Right atrium auricular region (tissue), 2 donors: ENCODE measurements around the gene C10orf53. TPM values are rescaled to one million over a fixed set of nuclear protein-coding genes. Genes with fewer than 3 reads are reported as not detected.

ENCODE experiments used
- DNase-seq: peaks from one replicate; pipeline ENCODE4 v3.0.0-alpha.2; 2019; ENCODE audit warnings: low spot score
- H3K27ac ChIP-seq, 2 donors: fragments of 200-600 bp; sonication (generic); 1 replicate in 1 of 2; 2 replicates in 1 of 2; pipeline ENCODE4 v1.5.1; 2016 to 2019
- H3K27me3 ChIP-seq, 2 donors: fragments of 200-600 bp; sonication (generic); one replicate each; pipeline versions ENCODE4 v1.5.1 to v1.6.0; 2017 to 2019
- H3K36me3 ChIP-seq: fragments of 200-600 bp; sonication (generic); one replicate; pipeline ENCODE4 v1.5.1; 2016
- H3K4me1 ChIP-seq, 2 donors: fragments of 200-600 bp; sonication (generic); one replicate each; pipeline versions ENCODE4 v1.5.1 to v1.6.0; 2017 to 2019
- H3K4me3 ChIP-seq, 2 donors: fragments of 200-600 bp; sonication (generic); 1 replicate in 1 of 2; 2 replicates in 1 of 2; pipeline ENCODE4 v1.5.1; 2017 to 2019; ENCODE audit warnings: mild to moderate bottlenecking in 1 of 2, moderate library complexity in 1 of 2
- H3K9me3 ChIP-seq, 2 donors: fragments of 200-600 bp; sonication (generic); one replicate each; pipeline ENCODE4 v1.5.1; 2019
- total RNA-seq, 2 donors: library from RNA; depleted of rRNA; stranded (reverse); fragments of >200 nt; gene quantifications; one replicate each; pipeline ENCODE4 v1.1.0, GENCODE V29; 2016
- TF ChIP-seq, protein P1 (sequence below), 2 donors: fragments of 200-600 bp; sonication (generic); IDR thresholded peaks; one replicate each; pipeline ENCODE4 v1.5.1; 2019; ENCODE audit warnings: antibody characterized with exemption in 2 of 2

The C10orf53 gene, protein sequence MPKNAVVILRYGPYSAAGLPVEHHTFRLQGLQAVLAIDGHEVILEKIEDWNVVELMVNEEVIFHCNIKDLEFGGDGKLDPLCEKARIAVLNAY
- total RNA-seq: not detected

DNA sequence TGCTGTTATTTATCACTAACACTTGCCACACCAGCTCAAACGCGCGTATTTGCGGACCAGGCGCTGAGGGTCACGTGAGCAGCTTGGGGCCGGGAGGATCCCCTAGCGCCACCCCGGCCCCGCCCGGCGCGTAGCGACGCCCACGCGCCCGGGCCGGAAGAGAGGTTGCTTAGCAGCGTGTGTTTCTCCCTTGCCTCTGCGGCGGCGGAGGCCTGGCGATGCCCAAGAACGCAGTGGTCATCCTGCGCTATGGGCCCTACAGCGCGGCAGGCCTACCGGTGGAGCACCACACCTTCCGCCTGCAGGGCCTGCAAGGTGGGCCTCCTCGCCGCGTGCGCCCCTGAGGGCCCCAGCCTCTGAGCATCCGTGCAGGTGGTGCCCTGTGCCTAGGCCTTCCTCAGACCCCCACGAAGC is at the start of gene C10orf53:
Gene C10orf53 (plus strand): TSS at position 172 of the 414 bp plus-strand sequence. CDS start 47 bp downstream, at position 219.
- no peaks in the 10 kb centered on the region for H3K9me3 ChIP-seq
- H3K4me3 ChIP-seq: no peak within 1 kb of the TSS
- no peak within 1 kb of the TSS for H3K27ac ChIP-seq
- peak; percentile 36 for DNase-seq
- H3K27me3 ChIP-seq: peaks cover 0 to 7% of the 10 kb centered on the region in 2 donors
- TF ChIP-seq, protein P1, sequence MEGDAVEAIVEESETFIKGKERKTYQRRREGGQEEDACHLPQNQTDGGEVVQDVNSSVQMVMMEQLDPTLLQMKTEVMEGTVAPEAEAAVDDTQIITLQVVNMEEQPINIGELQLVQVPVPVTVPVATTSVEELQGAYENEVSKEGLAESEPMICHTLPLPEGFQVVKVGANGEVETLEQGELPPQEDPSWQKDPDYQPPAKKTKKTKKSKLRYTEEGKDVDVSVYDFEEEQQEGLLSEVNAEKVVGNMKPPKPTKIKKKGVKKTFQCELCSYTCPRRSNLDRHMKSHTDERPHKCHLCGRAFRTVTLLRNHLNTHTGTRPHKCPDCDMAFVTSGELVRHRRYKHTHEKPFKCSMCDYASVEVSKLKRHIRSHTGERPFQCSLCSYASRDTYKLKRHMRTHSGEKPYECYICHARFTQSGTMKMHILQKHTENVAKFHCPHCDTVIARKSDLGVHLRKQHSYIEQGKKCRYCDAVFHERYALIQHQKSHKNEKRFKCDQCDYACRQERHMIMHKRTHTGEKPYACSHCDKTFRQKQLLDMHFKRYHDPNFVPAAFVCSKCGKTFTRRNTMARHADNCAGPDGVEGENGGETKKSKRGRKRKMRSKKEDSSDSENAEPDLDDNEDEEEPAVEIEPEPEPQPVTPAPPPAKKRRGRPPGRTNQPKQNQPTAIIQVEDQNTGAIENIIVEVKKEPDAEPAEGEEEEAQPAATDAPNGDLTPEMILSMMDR (IDR thresholded peaks at IDR 0.05): no peak
- H3K4me1 ChIP-seq: peaks cover 0 to 5% of the 10 kb centered on the region in 2 donors
- no peaks in the 10 kb centered on the region for H3K36me3 ChIP-seq

- TF ChIP-seq, protein P1 (IDR thresholded peaks at IDR 0.05): no peak
- Histone ChIP-seq H3K4me1 (no peaks in the 10 kb centered on the region), H3K9me3 (no peaks in the 10 kb centered on the region), H3K4me3 (no peak overlapping the region), H3K27me3 (no peaks in the 10 kb centered on the region), H3K27ac (no peak overlapping the region), H3K36me3 (no peaks in the 10 kb centered on the region)
- DNase-seq: no peak
Measured at GRCh38 chr10:49631975-49632374, 47.5 kb upstream of the C10orf53 start.

DNA sequence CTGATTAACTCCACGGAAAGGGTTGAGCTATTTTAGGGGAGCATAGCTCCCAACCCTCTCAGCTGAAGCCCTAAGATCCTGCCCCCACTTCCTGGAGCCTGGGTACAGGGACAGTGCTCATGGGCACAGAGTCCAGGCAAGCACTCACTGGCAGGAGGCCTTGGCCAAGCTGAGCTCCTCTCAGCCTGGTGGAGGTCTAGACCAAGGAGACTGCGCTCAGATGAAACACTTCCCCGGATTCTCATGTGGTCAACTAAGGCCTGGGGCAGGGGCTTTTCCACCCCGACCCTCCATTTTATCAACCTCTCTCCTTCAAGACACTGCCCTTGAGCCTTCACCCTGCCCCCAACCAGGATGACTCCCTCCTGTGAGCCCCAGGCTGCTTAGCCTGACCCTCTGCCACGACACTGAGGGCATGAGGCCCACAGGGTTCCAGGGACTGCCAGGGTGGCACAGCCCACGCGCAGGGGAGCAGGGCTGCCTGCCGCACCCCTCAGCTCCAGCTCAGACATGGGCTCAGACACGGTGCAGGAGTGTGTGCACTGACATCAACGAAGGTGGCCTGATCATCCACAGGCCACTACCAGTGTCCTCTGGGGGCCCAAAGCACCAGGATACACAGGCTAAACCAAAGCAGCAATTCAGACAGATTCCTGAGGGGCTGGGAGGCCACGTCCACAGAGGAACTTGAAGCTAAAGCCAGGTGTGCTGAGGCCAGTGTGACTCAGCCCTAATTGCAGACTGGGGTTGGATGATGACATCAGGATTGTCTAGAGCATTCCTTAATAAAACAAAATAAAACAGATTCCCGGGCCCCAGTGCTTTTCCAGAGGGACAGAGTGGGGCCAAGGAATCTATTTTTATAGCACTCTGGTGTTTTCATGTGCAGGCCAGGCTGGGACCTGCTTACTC is 46.8 kb upstream of the C10orf53 start:
- no peaks in the 10 kb centered on the region for H3K9me3 ChIP-seq
- DNase-seq: no peak
- H3K36me3 ChIP-seq: no peaks in the 10 kb centered on the region
- no peak overlapping the region for H3K4me3 ChIP-seq
- H3K27me3 ChIP-seq: no peaks in the 10 kb centered on the region
- H3K27ac ChIP-seq: no peak overlapping the region
- H3K4me1 ChIP-seq: no peaks in the 10 kb centered on the region
- TF ChIP-seq, protein P1 (IDR thresholded peaks at IDR 0.05): no peak

DNA sequence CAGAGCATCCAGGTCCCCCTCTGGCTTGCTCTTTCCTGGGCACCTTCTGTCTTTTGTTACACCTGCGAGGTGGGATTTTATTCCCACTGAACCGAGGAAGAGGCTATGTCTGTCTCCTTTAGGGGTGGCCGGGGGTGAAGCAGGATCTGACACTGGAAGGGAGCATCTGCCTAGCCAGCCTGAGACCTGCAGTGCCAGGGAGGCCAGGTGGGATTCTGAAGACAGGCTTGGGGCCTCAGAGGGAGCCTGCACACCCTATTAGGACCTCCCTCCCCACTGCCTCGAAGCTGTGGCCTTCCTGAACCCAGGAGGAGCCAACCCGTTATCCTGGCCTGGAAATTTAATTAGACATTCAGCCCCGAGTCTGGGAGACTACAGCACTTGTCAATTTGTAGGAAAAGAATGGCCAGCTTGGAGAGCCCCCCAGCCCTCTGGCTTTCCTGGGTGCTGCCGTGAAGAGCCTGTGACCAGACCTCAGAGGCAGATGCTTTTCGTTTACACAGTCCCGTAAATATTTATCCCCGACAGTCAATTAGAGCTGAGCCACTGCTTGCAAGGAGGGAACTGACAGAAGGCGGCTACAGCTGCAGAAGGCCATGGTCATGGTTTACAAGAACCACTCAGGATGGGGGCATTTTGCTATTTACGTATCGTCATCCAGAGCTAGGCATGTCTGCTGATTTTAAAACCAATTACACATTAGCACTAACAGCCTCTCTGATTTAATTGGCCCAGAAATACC is 46.0 kb upstream of the C10orf53 start:
- no peaks in the 10 kb centered on the region for H3K36me3 ChIP-seq
- H3K27me3 ChIP-seq: no peaks in the 10 kb centered on the region
- TF ChIP-seq, protein P1 (IDR thresholded peaks at IDR 0.05): no peak
- no peak for DNase-seq
- H3K27ac ChIP-seq: no peak overlapping the region
- H3K9me3 ChIP-seq: no peaks in the 10 kb centered on the region
- H3K4me1 ChIP-seq: no peaks in the 10 kb centered on the region
- H3K4me3 ChIP-seq: no peak overlapping the region

DNA sequence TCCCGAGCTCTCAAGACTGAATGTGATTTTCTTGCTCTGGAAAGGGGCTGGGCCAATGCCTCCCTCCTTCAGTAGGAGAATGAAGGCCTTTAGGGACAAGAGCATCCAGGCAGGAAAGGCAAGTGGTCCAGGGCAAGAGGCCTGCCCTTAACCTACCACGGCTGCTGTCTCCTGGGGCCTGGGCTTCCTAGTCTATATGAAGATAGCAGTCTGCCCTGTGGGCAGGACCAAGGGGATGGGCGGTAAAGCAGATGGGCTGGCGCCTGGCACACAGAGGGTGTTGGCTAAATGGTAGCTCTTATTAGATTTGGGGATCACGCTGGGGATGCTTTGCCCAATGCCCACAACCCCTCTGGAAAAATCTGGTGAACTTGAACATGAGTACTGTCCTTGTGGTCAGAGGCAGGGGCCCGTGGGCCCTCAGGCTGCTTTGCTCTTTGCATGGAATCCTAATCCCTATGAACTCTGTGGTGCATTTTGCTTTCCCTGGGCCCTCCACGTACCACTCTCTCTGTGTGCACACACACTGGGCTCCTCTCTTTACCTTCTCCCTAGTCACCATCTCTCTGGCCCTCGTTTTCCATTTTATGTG is 45.3 kb upstream of the C10orf53 start:
- no peak overlapping the region for H3K27ac ChIP-seq
- H3K36me3 ChIP-seq: no peaks in the 10 kb centered on the region
- TF ChIP-seq, protein P1 (IDR thresholded peaks at IDR 0.05): no peak
- no peak for DNase-seq
- no peaks in the 10 kb centered on the region for H3K27me3 ChIP-seq
- no peaks in the 10 kb centered on the region for H3K4me1 ChIP-seq
- no peaks in the 10 kb centered on the region for H3K9me3 ChIP-seq
- H3K4me3 ChIP-seq: no peak overlapping the region
